ENCODE data around the gene CAGE1.

Gene CAGE1

GRCh38 chr6:7410851-7411250 lies 21.3 kb upstream of the CAGE1 start:
- no peak overlapping the region for H3K27ac ChIP-seq
- no peak for TF ChIP-seq ZFX (IDR thresholded peaks at IDR 0.05; ENCODE audit: borderline replicate concordance)
- no peak for TF ChIP-seq CTCF (IDR thresholded peaks at IDR 0.05)

GRCh38 chr6:7409740-7410139 lies 20.2 kb upstream of the CAGE1 start:
- H3K27ac ChIP-seq = no peak overlapping the region
- TF ChIP-seq CTCF (IDR thresholded peaks at IDR 0.05) = no peak

- TF ChIP-seq CTCF (IDR thresholded peaks at IDR 0.05) (no peak), ZFX (IDR thresholded peaks at IDR 0.05; ENCODE audit: borderline replicate concordance) (no peak)
Observed at GRCh38 chr6:7406743-7407142, 17.2 kb upstream of the CAGE1 start.

GRCh38 chr6:7404546-7404945 lies 15.0 kb upstream of the CAGE1 start:
- TF ChIP-seq CTCF (IDR thresholded peaks at IDR 0.05) = no peak
- no peak for TF ChIP-seq ZFX (IDR thresholded peaks at IDR 0.05; ENCODE audit: borderline replicate concordance)
- no peak overlapping the region for H3K27ac ChIP-seq

More at GRCh38 chr6:7406743-7407142, 17.2 kb upstream of the CAGE1 start:
- H3K27ac ChIP-seq = no peak overlapping the region

GRCh38 chr6:7402716-7403115 lies 13.2 kb upstream of the CAGE1 start:
- TF ChIP-seq ZFX (IDR thresholded peaks at IDR 0.05; ENCODE audit: borderline replicate concordance) (no peak), CTCF (IDR thresholded peaks at IDR 0.05) (no peak)
- H3K27ac ChIP-seq = no peak overlapping the region

- H3K27ac ChIP-seq = no peak overlapping the region
- TF ChIP-seq CTCF (IDR thresholded peaks at IDR 0.05) (no peak), ZFX (IDR thresholded peaks at IDR 0.05; ENCODE audit: borderline replicate concordance) (no peak)
Observed at GRCh38 chr6:7401075-7401474, 11.5 kb upstream of the CAGE1 start.

GRCh38 chr6:7392402-7392801 lies 2.9 kb upstream of the CAGE1 start:
- no peak overlapping the region for H3K27ac ChIP-seq
- TF ChIP-seq CTCF (IDR thresholded peaks at IDR 0.05) (no peak), ZFX (IDR thresholded peaks at IDR 0.05; ENCODE audit: borderline replicate concordance) (no peak)
